Stimulated activated CD4-positive, alpha-beta T cell treated with anti-CD3 and anti-CD28 coated beads, Interleukin-15, amount 100 ng/mL, for 24 hours (primary cell): ENCODE data around the gene KATNAL1.

Source experiments
- DNase-seq: peaks from one replicate; pipeline ENCODE4 v3.0.0-alpha.2; 2020

The KATNAL1 gene

DNA sequence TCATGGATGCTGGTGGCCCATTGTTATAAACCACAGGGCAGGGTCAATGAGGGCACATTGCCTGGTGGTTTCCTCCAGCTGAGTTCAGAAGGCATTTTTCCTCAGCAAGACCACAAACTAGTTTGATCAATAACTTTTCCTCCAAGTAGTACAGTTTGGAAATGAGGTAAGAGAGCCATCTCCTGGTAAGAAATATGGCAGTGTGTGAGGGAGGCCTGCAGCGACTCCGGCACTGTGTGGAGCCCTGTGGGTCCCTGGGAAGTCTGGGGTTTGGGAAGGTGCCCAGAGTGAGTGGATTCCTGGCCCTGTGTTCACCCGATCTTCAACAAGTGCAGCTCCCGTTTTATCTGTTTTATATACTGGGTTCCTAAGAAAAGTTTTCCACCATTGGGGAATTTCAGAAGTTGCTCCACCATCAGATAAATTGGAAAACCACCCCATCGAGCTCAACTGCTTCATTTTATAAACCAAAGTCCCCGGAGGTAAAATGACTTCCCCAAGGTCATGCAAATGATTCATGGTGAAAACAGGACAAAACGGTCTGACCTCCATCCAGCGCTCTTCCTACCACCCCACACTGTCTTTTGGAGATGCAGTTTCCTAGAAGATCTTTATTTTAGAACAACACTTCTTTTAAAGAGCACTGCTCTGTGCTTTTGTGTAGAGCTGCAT is 148.4 kb downstream of the KATNAL1 start:
- peak; percentile 15 for DNase-seq

DNA sequence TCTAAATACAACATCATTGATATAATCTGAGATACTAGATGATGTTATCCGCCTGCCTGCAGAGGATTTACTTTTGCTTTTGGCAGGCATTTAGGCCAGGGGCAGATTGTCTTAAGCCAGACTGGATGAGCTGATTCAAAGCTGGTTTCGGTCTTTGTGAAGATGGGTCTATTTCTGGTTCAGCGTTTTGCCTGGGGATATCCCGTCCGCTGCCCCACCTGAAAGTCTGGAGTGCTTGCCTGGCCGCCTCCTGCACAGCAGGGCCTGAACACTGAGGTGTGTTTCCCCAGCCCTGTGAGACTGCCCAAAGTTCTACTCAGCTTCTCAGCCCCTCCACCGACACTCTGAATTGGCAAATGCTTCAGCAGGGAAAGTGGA is 149.7 kb downstream of the KATNAL1 start:
- no peak for DNase-seq

DNA sequence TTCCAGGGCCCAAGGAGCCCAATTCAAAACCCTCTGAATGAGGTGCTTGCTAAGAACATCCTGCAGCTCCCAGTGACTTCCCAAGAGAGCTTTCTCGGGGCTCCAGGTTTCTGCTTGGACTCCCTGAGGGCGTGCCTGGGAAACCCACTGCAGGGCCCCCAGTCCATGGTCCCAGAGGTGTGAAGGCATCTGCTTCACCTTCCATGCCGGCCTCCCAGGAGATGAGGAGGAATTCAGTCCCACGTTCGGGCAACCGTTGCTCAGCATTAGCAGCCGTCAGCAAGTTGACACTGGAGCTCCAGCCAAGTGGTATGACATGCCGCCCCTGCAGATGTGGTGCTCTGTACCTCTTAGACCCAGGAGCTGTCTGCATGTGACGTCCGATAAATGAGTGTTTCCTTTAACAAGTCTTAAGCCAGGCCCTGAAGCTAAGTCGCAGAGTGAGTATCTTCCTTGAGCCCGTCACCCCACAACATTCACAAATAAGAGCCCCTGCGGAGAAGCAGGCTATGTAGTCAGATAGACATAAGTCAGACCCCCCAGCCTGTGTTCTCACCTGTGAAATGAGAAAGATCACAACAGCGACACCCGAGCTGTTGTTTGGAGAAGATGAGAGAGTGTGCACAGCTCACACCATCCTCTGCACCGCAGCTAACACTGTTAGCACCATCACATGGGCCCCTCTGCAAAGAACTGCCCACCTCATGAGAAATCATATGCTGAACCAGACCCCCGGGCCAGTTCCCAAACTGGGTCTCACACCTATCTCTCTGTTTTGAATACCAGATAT is 150.3 kb downstream of the KATNAL1 start:
- DNase-seq, result no peak

DNA sequence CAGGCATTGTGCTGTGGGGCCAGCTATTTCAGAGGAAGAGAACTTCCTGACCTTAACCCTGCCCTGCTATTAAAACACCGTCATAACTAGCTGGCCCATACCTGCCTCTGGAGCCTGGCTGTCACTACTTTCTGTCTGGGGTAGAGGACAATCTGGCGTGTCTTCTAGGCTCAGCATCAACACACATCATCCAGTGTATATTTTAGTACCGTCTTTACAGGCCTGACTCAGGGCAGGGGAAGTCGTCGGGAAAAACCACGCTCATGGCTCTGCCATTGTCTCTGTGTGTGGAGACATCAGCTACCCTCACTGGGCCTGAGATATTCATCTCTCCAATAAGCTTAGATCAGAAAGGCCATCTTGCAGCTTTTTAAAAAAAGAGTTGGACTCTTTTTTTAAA is 151.1 kb downstream of the KATNAL1 start:
- DNase-seq, result no peak

DNA sequence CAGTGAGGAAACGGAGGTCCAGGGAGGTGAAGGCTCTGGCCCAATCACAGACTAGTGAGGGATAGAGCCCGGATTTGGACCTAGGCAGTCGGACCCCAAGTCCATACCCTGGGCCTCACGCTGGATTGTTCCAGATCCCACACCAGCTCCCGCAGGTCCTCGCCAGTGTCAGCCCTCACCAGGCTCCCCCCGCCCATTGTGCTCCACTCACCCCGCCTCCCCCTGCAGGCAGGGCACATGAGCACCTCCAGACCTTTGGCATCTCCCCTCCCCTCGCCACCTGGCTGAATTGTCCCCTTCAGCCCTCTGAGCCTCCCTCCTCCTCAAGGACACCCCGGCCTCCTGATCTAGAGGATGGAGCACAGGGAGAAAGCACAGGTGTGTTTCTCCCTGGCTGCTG is 152.4 kb downstream of the KATNAL1 start:
- DNase-seq, result no peak

DNA sequence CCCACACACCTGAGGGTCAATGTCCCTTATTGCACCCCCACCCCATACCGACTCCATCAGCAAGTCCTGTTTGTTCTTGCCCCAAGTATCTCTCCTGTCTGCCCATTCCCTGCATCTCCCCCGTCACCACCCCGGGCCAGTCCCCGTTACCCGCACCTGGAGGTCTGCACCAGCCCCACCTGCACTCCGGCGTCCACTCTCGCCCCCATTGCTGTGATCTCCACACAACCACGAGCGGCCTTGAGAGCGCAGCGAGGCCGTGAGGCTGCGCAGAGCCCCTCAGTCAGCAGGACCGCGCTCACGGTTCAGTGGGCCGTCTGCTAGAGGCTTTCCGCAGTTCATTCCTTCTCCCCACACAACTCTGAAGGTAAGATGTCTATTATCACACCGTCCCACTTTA is 152.8 kb downstream of the KATNAL1 start:
- no peak for DNase-seq

DNA sequence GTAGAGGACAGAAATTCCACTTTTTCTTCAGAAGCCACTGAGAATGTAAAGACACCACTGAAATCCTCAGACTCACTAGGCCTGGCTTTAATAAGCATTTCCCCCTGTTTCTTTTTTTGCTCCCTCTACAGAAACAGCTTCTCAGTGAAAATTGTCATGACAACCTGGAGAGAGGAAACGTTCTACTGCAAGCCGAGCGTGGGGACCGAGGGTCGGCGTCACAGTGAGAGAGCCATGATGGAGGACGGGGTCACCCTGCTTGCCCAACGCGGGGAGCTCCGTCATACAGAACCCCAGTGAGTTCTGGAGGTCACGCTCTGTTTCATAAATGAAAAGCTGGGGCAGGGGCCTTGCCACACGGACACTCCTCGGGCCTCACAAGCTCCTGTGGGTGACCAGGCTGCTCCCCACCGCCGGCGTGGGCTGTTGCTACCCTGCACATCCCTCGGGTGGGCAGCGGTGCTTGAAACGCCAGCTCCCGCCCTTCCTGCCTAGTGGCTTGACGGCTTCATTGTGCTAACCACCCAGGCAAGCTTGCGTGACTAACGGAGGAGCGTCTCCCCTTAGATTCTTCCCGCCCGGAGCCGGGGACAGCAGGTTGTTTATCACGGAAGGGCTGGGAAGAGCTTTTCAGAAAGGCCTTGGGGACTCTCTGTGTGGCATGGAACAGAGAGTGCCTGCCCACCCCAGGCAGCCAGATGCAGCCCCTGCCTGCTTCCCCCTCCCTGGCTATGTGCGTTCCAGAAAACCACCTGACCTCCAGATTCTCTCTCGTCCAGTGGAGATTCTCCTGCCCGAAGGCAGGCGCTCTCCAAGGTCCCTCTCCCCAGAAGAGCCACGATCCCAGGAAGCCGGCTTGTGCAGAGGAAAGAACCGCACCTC is 153.6 kb downstream of the KATNAL1 start:
- DNase-seq, result no peak
